CD4-positive, alpha-beta T cell (primary cell): ENCODE measurements around the gene HOXC10. TPM values are rescaled to one million over a fixed set of nuclear protein-coding genes. Genes with fewer than 3 reads are reported as not detected.
A peak's percentile ranks its signal among the peaks of the same experiment; 100 is the strongest.

Experiments used
- ATAC-seq: fragments of 200-7000 bp; cut with Tn5 transposase; one replicate; pipeline ENCODE4 v1.10.0; 2022; ENCODE audit warnings: mild to moderate bottlenecking; ENCODE audit not compliant: poor library complexity
- CTCF ChIA-PET: fragments of 350-600 bp; sonication (Branson Sonifier 250); formaldehyde crosslinking; loops from one replicate; lab custom pipeline; 2021; ENCODE audit warnings: antibody characterized with exemption, inconsistent platforms; lab: Charles Lee
- POLR2A ChIA-PET: fragments of 350-600 bp; sonication (Branson Sonifier 250); formaldehyde crosslinking; loops from one replicate; lab custom pipeline; 2021; ENCODE audit warnings: antibody characterized with exemption, inconsistent platforms; lab: Charles Lee
- DNase-seq, 14 experiments: peaks; one replicate each; pipeline ENCODE4 v3.0.0-alpha.2; 2013 to 2020; ENCODE audit warnings: mixed read lengths in 2 of 14
- H3K27ac ChIP-seq, 2 donors: one replicate each; pipeline versions ENCODE4 v1.5.1 to v1.7.0; 2013; ENCODE audit warnings: low read length in 2 of 2, low read depth in 1 of 2, mild to moderate bottlenecking in 1 of 2
- H3K27me3 ChIP-seq, 2 experiments: 1 replicate in 1 of 2; 2 replicates in 1 of 2; pipeline versions ENCODE4 v1.6.1 to v1.7.0; 2013; ENCODE audit warnings: low read length in 2 of 2, control low read depth in 1 of 2, mild to moderate bottlenecking in 1 of 2, moderate library complexity in 1 of 2; ENCODE audit not compliant: insufficient read depth in 2 of 2, control insufficient read depth in 1 of 2
- H3K36me3 ChIP-seq: one replicate; pipeline ENCODE4 v1.6.1; 2013; ENCODE audit warnings: low read length, control low read depth; ENCODE audit not compliant: insufficient read depth
- H3K4me1 ChIP-seq: one replicate; pipeline ENCODE4 v1.6.1; 2013; ENCODE audit warnings: low read length, control low read depth; ENCODE audit not compliant: insufficient read depth
- H3K4me3 ChIP-seq: one replicate; pipeline ENCODE4 v1.5.1; 2013; ENCODE audit warnings: mild to moderate bottlenecking, low read length, moderate library complexity
- H3K9me3 ChIP-seq, 2 experiments: 1 replicate in 1 of 2; 2 replicates in 1 of 2; pipeline versions ENCODE4 v1.6.1 to v1.7.0; 2013; ENCODE audit warnings: low read length in 2 of 2, mild to moderate bottlenecking in 2 of 2, control low read depth in 1 of 2, moderate library complexity in 1 of 2; ENCODE audit not compliant: control insufficient read depth in 1 of 2, insufficient read depth in 1 of 2
- H3K27ac Mint-ChIP-seq: one replicate; pipeline ENCODE4 v1.8.0; 2020; ENCODE audit warnings: mixed read lengths
- H3K27me3 Mint-ChIP-seq: one replicate; pipeline ENCODE4 v1.8.0; 2021; ENCODE audit warnings: mixed read lengths
- H3K36me3 Mint-ChIP-seq: one replicate; pipeline ENCODE4 v1.8.0; 2021; ENCODE audit warnings: low read depth, mixed read lengths
- H3K4me1 Mint-ChIP-seq: one replicate; pipeline ENCODE4 v1.8.0; 2021; ENCODE audit warnings: low read depth, mixed read lengths
- H3K4me3 Mint-ChIP-seq: one replicate; pipeline ENCODE4 v1.8.0; 2020; ENCODE audit warnings: mild to moderate bottlenecking, mixed read lengths
- H3K9me3 Mint-ChIP-seq: one replicate; pipeline ENCODE4 v1.8.0; 2020; ENCODE audit warnings: mixed read lengths
- CTCF ChIP-seq: fragments of 200-600 bp; IDR thresholded peaks from one replicate; pipeline ENCODE4 v1.8.0; 2022; ENCODE audit warnings: antibody characterized with exemption, mild to moderate bottlenecking
- intact Hi-C, 2 experiments: fragments of 100-400 bp; cut with DNase I in 1 of 2; cut with micrococcal nuclease in 1 of 2; formaldehyde crosslinking; loops; one replicate each; pipeline versions ENCODE4 v1.15.1 to v1.9.0; 2023 to 2025; cut with DNase I, micrococcal nuclease
- total RNA-seq, 174 experiments: library from RNA in 2 of 174; stranded (reverse) in 2 of 174; gene quantifications; one replicate each; pipeline ENCODE4 v1.2.3 and lab custom pipeline; 2021 to 2026

HOXC10 gene
- total RNA-seq, 2 experiments from 2014 or later: not detected

- no peak overlapping the region for H3K27ac Mint-ChIP-seq
- intact Hi-C loops: loop anchor here in 1 of 2 experiments (2.0 kb wide), 1 partner anchor 15 kb away; no protein-coding TSS in a partner anchor
- peaks cover 2% of the 10 kb centered on the region for H3K9me3 Mint-ChIP-seq
- TF ChIP-seq CTCF: no peak
- no peaks in the 10 kb centered on the region for H3K36me3 Mint-ChIP-seq
- H3K27ac ChIP-seq: no peak overlapping the region
- no peak for ATAC-seq
- ChIA-PET POLR2A (interaction anchor here (1.2 kb wide), 1 partner anchor 12 kb away, joined by 4 read pairs; no protein-coding TSS in a partner anchor), CTCF (interaction anchor here (1.3 kb wide), 1 partner anchor 172 kb away, joined by 4 read pairs; no protein-coding TSS in a partner anchor)
- peaks cover 48% of the 10 kb centered on the region for H3K4me1 ChIP-seq
- no peak overlapping the region for H3K4me3 ChIP-seq
- H3K4me3 Mint-ChIP-seq: peak overlapping the region; percentile 20
- no peak for DNase-seq
- peaks cover 97% of the 10 kb centered on the region for H3K27me3 Mint-ChIP-seq
- no peaks in the 10 kb centered on the region for H3K36me3 ChIP-seq
- H3K4me1 Mint-ChIP-seq: peaks cover 29% of the 10 kb centered on the region
- H3K9me3 ChIP-seq: peaks cover 10 to 41% of the 10 kb centered on the region in 2 experiments
- peaks cover 92 to 98% of the 10 kb centered on the region in 2 experiments for H3K27me3 ChIP-seq
Observed at GRCh38 chr12:54029529-54030441, 44.8 kb downstream of the HOXC10 start.

- H3K4me3 Mint-ChIP-seq: no peak overlapping the region
- intact Hi-C loops: no loop called here
- H3K9me3 Mint-ChIP-seq: peaks cover 2% of the 10 kb centered on the region
- ATAC-seq (no peak), DNase-seq (no peak)
- H3K27ac Mint-ChIP-seq: no peak overlapping the region
- no peak for TF ChIP-seq CTCF
- CTCF ChIA-PET: no interaction called here
- peaks cover 33% of the 10 kb centered on the region for H3K4me1 Mint-ChIP-seq
- no peak overlapping the region for H3K4me3 ChIP-seq
- H3K36me3 Mint-ChIP-seq: no peaks in the 10 kb centered on the region
- peaks cover 49% of the 10 kb centered on the region for H3K4me1 ChIP-seq
- POLR2A ChIA-PET: no interaction called here
- peaks cover 10 to 44% of the 10 kb centered on the region in 2 experiments for H3K9me3 ChIP-seq
- H3K27ac ChIP-seq: no peak overlapping the region
- H3K27me3 Mint-ChIP-seq: peaks cover 97% of the 10 kb centered on the region
- H3K36me3 ChIP-seq: no peaks in the 10 kb centered on the region
- peaks cover 92 to 98% of the 10 kb centered on the region in 2 experiments for H3K27me3 ChIP-seq
Observed at GRCh38 chr12:54030442-54030801, 45.5 kb downstream of the HOXC10 start.

DNA sequence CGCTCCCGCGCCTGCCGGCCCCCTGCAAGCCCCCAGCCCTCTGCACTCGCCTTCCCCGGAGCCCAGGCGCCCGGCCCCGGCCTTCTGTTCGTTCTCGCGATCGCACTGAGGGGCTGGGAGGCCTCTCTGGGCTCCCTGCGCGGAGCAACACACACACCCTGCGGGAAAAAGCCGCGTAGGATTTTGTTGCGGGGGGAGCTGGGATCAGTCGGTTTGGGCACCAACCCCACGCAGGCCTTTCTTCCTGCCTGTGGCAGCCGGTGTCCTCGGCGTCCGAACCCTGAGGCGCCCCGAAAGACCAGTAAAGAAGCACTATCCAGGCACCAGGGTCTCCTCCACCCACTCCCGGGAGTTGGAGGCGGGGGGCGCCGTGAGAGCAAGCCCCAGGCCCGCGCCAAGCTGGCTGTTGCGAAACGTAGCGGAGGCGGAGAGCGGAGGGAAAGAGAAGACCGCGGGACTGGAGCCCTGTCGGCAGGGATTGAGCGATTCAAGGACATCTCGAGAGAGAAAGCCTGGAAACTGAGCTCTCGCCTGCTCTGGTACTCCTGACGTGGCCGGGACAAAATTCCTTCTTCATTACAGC, 46.0 kb downstream of the HOXC10 start:
- Histone ChIP-seq H3K27me3 (peaks cover 90 to 98% of the 10 kb centered on the region in 2 experiments), H3K27ac (no peak overlapping the region), H3K4me3 (no peak overlapping the region), H3K9me3 (peaks cover 10 to 47% of the 10 kb centered on the region in 2 experiments), H3K36me3 (no peaks in the 10 kb centered on the region), H3K4me1 (peaks cover 49% of the 10 kb centered on the region)
- ATAC-seq: no peak
- Mint-ChIP-seq H3K27ac (no peak overlapping the region), H3K4me3 (no peak overlapping the region), H3K27me3 (peaks cover 97% of the 10 kb centered on the region), H3K36me3 (no peaks in the 10 kb centered on the region), H3K4me1 (peaks cover 33% of the 10 kb centered on the region), H3K9me3 (peaks cover 2% of the 10 kb centered on the region)
- POLR2A ChIA-PET: no interaction called here
- intact Hi-C loops: no loop called here
- TF ChIP-seq CTCF: no peak
- no peak for DNase-seq
- CTCF ChIA-PET: interaction anchor here (0.8 to 1.8 kb wide), 2 partner anchors 161 to 171 kb away, joined by 3 to 14 read pairs; no protein-coding TSS in a partner anchor
